Measurements from ENCODE around the gene FSTL1. TPM values are rescaled to one million over a fixed set of nuclear protein-coding genes. Genes with fewer than 3 reads are reported as not detected.

The FSTL1 gene
- 62.5 to 103 TPM (median 80.6 TPM) in 5 replicates for total RNA-seq (2022; extraction: Qiagen RNA extraction; ENCODE audit: low read depth)

GRCh38 chr3:120450600-120451271, at the start of gene FSTL1:
FSTL1 (minus strand) TSS chr3:120450992; CDS start chr3:120450746, 246 bp downstream.

GRCh38 chr3:120348991-120349854, 101.6 kb downstream of the FSTL1 start, which contains the start of gene LRRC58:
LRRC58 (minus strand) TSS chr3:120349354; CDS start chr3:120349243, 111 bp downstream.

Other genes starting within 250 kb of the FSTL1 start
- gene GPR156, start 165.8 kb downstream of the FSTL1 start, total RNA-seq (2022; extraction: Qiagen RNA extraction; ENCODE audit: low read depth): 0.42 to 0.85 TPM (median 0.57 TPM) in 5 replicates
- 15.2 to 22.1 TPM (median 19.3 TPM) in 5 replicates for gene LRRC58, start 101.6 kb downstream of the FSTL1 start, total RNA-seq (2022; extraction: Qiagen RNA extraction; ENCODE audit: low read depth)
- gene NDUFB4, start 145.3 kb upstream of the FSTL1 start, total RNA-seq (2022; extraction: Qiagen RNA extraction; ENCODE audit: low read depth): 203 to 240 TPM (median 213 TPM) in 5 replicates
- 13.6 to 18.3 TPM (median 16.1 TPM) in 5 replicates for gene HGD, start 231.2 kb upstream of the FSTL1 start, total RNA-seq (2022; extraction: Qiagen RNA extraction; ENCODE audit: low read depth)

Measured in A549 treated with DMSO at 1 μM for 4 hours (cell line).